Aorta (tissue), 5 donors: Measurements from ENCODE around the gene TMEM39A. TPM values are rescaled to one million over a fixed set of nuclear protein-coding genes. Genes with fewer than 3 reads are reported as not detected.

ENCODE experiments used
- ATAC-seq: fragments of 200-7000 bp; cut with Tn5 transposase; one replicate; pipeline ENCODE4 v1.9.1; 2022; ENCODE audit warnings: moderate library complexity; ENCODE audit not compliant: low FRiP score
- DNase-seq, 2 donors: peaks; one replicate each; pipeline ENCODE4 v3.0.0-alpha.2; 2020
- H3K27ac ChIP-seq, 2 donors: one replicate each; pipeline ENCODE4 v1.5.1; 2013; ENCODE audit warnings: low read length in 2 of 2, mild to moderate bottlenecking in 2 of 2, moderate library complexity in 2 of 2, control low read depth in 1 of 2, inconsistent platforms in 1 of 2, low read depth in 1 of 2
- H3K27me3 ChIP-seq, 2 donors: one replicate each; pipeline ENCODE4 v1.6.1; 2013; ENCODE audit warnings: control low read depth in 1 of 2, low read length in 1 of 2, mild to moderate bottlenecking in 1 of 2, moderate library complexity in 1 of 2; ENCODE audit not compliant: insufficient read depth in 2 of 2, control insufficient read depth in 1 of 2
- H3K36me3 ChIP-seq, 2 donors: one replicate each; pipeline ENCODE4 v1.6.1; 2013; ENCODE audit warnings: control low read depth in 1 of 2, low read length in 1 of 2, mild to moderate bottlenecking in 1 of 2; ENCODE audit not compliant: insufficient read depth in 2 of 2, control insufficient read depth in 1 of 2
- H3K4me1 ChIP-seq, 2 donors: one replicate each; pipeline ENCODE4 v1.6.1; 2013; ENCODE audit warnings: low read length in 2 of 2, control low read depth in 1 of 2, mild to moderate bottlenecking in 1 of 2, moderate library complexity in 1 of 2; ENCODE audit not compliant: insufficient read depth in 2 of 2, control insufficient read depth in 1 of 2
- H3K4me3 ChIP-seq, 2 donors: one replicate each; pipeline ENCODE4 v1.5.1; 2013; ENCODE audit warnings: low read length in 2 of 2, control low read depth in 1 of 2, mild to moderate bottlenecking in 1 of 2
- H3K9me3 ChIP-seq: one replicate; pipeline ENCODE4 v1.6.1; 2013; ENCODE audit warnings: mild to moderate bottlenecking, low read length; ENCODE audit not compliant: control insufficient read depth
- WGBS, 2 donors: extraction: QIAGEN DNeasy Blood & Tissue Kit; methylation state at CpG; one replicate each; pipeline ENCODE4 v1.1.7; 2013; 5-methylcytosine and 5-hydroxymethylcytosine counted together
- intact Hi-C, 2 donors: fragments of 100-400 bp; cut with DNase I; formaldehyde crosslinking; loops; one replicate each; pipeline versions ENCODE4 v1.14.2 to v1.15.0; 2022
- polyA plus RNA-seq, 2 donors: library from polyadenylated mRNA; stranded (reverse); fragments of 200-250 nt; gene quantifications; one replicate each; pipeline ENCODE4 v1.2.3, GENCODE V29; 2013
- total RNA-seq, 2 donors: library from RNA; stranded (reverse); fragmentation: NEBNext Ultra II Directional; extraction: Animal tissue kit (Norgen Biotek cat#: 25700); gene quantifications; one replicate each; pipeline ENCODE4 v1.2.1, GENCODE V29; 2021
- donor health status: healthy with polysubstance abuse.
- donor health status: Bipolar disorder and iron deficiency.
- donor health status: DM: no; HTN: no; CAD: no.
- donor health status: DM: no; HTN: no; CAD: no.
- donor health status: DM: yes; HTN: yes; CAD: no.

TMEM39A gene
- total and polyA plus RNA-seq, 4 donors = 7.5 to 45.7 (median 24.1) TPM

- DNase-seq = no peak
- Histone ChIP-seq H3K4me1 (no peaks in the 10 kb centered on the region), H3K4me3 (no peak overlapping the region), H3K27ac (no peak overlapping the region), H3K27me3 (no peaks in the 10 kb centered on the region), H3K9me3 (no peaks in the 10 kb centered on the region), H3K36me3 (peaks cover 3 to 12% of the 10 kb centered on the region in 2 donors)
- intact Hi-C loops = loop anchor here in 1 of 2 donors (10.0 kb wide), 1 partner anchor 127 kb away; no protein-coding TSS in a partner anchor
- ATAC-seq = no peak
- WGBS, 2 donors = 76 to 82% methylated on average over 36 of the region's 36 CpGs
These were observed 61.6 kb downstream of the TMEM39A start for GRCh38 chr3:119401503-119402440.

GRCh38 chr3:119401069-119401468, 62.3 kb downstream of the TMEM39A start:
- 94 to 95% methylated on average over 5 of the region's 5 CpGs for WGBS, 2 donors
- H3K36me3 ChIP-seq = peaks cover 0 to 12% of the 10 kb centered on the region in 2 donors
- ATAC-seq (no peak), DNase-seq (no peak)
- intact Hi-C loops = loop anchor here in 1 of 2 donors (10.0 kb wide), 1 partner anchor 126 kb away; no protein-coding TSS in a partner anchor
- H3K4me3 ChIP-seq = no peak overlapping the region
- H3K27me3 ChIP-seq = no peaks in the 10 kb centered on the region
- H3K9me3 ChIP-seq = no peaks in the 10 kb centered on the region
- H3K4me1 ChIP-seq = no peaks in the 10 kb centered on the region
- H3K27ac ChIP-seq = no peak overlapping the region

DNA sequence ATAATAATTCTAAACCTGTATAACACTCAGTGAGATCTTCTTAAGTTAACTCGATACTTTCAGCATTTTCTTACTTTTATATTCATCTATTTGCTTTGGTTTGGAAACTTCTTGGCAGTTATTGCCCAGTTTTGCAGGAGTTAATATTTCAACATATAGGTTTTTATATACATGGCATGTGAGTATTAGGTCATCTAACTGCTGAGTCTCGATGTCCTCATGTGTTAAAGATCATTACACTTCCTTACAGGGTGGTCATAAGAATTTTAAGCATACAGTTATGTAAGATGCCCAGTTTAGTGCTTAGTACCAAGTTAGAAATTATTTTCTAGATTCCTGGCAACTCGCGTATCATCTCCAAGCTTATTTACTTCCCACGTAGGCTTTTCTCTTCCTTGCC, 62.9 kb downstream of the TMEM39A start:
- ATAC-seq (no peak), DNase-seq (no peak)
- no peak overlapping the region for H3K27ac ChIP-seq
- WGBS, 2 donors = 84% methylated on average over 5 of the region's 5 CpGs
- H3K36me3 ChIP-seq = peaks cover 0 to 12% of the 10 kb centered on the region in 2 donors
- no peaks in the 10 kb centered on the region for H3K27me3 ChIP-seq
- no peaks in the 10 kb centered on the region for H3K9me3 ChIP-seq
- intact Hi-C loops = loop anchor here in 1 of 2 donors (10.0 kb wide), 1 partner anchor 126 kb away; no protein-coding TSS in a partner anchor
- H3K4me3 ChIP-seq = no peak overlapping the region
- H3K4me1 ChIP-seq = no peaks in the 10 kb centered on the region

DNA sequence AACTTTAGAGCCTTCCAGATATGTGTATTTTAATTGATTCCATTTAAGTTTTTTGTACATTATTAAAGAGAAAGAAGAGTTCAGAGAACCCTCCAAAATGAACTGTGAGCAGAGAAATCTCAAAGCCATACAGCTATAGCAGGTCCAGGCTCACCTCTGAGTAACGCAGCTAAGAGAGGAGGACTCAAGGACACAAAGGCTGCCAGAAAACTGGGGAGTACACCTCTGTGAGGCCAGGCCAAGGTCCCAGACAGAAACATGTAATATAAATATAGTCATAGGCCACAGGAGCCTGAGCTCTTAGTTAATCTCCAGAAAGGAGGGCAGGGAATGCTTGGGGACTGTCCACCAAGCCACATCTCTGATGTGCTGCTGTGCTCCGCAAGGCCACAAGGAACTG, 66.5 kb downstream of the TMEM39A start:
- Histone ChIP-seq H3K27ac (no peak overlapping the region), H3K9me3 (no peaks in the 10 kb centered on the region), H3K4me1 (no peaks in the 10 kb centered on the region), H3K36me3 (peaks cover 5 to 11% of the 10 kb centered on the region in 2 donors), H3K27me3 (no peaks in the 10 kb centered on the region), H3K4me3 (no peak overlapping the region)
- ATAC-seq = no peak
- intact Hi-C loops = no loop called here
- 96% methylated on average over 2 of the region's 2 CpGs for WGBS, 2 donors
- no peak for DNase-seq

- no peaks in the 10 kb centered on the region for H3K27me3 ChIP-seq
- 84 to 87% methylated on average over 2 of the region's 2 CpGs for WGBS, 2 donors
- ATAC-seq (no peak), DNase-seq (no peak)
- no peak overlapping the region for H3K4me3 ChIP-seq
- H3K36me3 ChIP-seq = peaks cover 5 to 12% of the 10 kb centered on the region in 2 donors
- no peak overlapping the region for H3K27ac ChIP-seq
- no peaks in the 10 kb centered on the region for H3K4me1 ChIP-seq
- intact Hi-C loops = no loop called here
- no peaks in the 10 kb centered on the region for H3K9me3 ChIP-seq
These were observed 67.5 kb downstream of the TMEM39A start for GRCh38 chr3:119395923-119396358.

DNA sequence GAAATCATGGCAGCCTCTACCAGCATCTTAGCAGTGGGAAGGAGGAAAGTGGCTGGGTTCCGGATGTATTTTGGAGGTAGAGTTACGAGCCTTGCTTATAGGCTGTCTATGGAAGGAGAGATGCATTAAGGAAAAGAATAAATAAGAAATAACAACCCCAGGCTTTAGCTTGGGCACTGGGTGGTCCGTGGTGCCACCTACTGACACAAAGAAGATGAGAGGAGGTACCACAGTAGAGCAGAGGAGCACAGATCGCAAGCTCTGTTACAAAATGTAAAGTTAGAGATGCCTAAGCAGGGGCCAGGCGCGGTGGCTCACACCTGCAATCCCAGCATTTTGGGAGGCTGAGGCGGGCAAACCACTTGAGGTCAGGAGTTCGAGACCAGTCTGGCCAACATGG, 74.8 kb downstream of the TMEM39A start:
- Histone ChIP-seq H3K4me3 (no peak overlapping the region), H3K9me3 (no peaks in the 10 kb centered on the region), H3K27ac (no peak overlapping the region), H3K27me3 (no peaks in the 10 kb centered on the region), H3K36me3 (peaks cover 5 to 13% of the 10 kb centered on the region in 2 donors), H3K4me1 (no peaks in the 10 kb centered on the region)
- DNase-seq (no peak), ATAC-seq (no peak)
- 81 to 88% methylated on average over 8 of the region's 8 CpGs for WGBS, 2 donors
- intact Hi-C loops = loop anchor here in 1 of 2 donors (10.0 kb wide), 1 partner anchor 114 kb away; no protein-coding TSS in a partner anchor

- Histone ChIP-seq H3K27ac (no peak overlapping the region), H3K9me3 (no peaks in the 10 kb centered on the region), H3K27me3 (no peaks in the 10 kb centered on the region), H3K36me3 (peaks cover 0 to 4% of the 10 kb centered on the region in 2 donors), H3K4me3 (no peak overlapping the region), H3K4me1 (no peaks in the 10 kb centered on the region)
- intact Hi-C loops = loop anchor here in 1 of 2 donors (10.0 kb wide), 1 partner anchor 107 kb away; no protein-coding TSS in a partner anchor
- WGBS, 2 donors = 87 to 88% methylated on average over 7 of the region's 7 CpGs
- DNase-seq (no peak), ATAC-seq (no peak)
These were observed 81.3 kb downstream of the TMEM39A start for GRCh38 chr3:119382134-119382533.

DNA sequence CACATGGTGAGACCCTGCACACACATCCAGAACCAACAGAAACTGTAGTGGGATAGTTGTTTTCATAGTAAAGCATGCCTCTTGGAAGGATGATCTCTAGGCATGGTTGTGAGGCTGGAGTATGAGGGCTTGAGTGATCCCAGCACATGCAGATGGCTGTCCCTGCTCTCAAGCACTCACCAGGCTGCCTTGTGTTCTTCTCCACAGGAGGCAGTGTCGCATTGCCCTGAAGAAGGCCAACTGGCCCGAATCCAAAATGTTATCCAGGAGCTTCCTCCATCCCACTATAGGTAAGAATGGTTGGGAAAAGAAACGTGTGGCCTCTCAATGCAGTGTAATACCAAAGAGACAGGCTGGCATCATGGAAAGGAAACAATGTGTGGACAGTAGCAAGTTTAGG, 82.7 kb downstream of the TMEM39A start:
- Histone ChIP-seq H3K36me3 (peaks cover 0 to 4% of the 10 kb centered on the region in 2 donors), H3K27me3 (no peaks in the 10 kb centered on the region), H3K27ac (no peak overlapping the region), H3K4me3 (no peak overlapping the region), H3K4me1 (no peaks in the 10 kb centered on the region), H3K9me3 (no peaks in the 10 kb centered on the region)
- 70 to 78% methylated on average over 3 of the region's 3 CpGs for WGBS, 2 donors
- intact Hi-C loops = loop anchor here in 1 of 2 donors (10.0 kb wide), 1 partner anchor 106 kb away; no protein-coding TSS in a partner anchor
- ATAC-seq = no peak
- no peak for DNase-seq
